ACC112 (cell line): ENCODE results near the gene SLC10A7.

Experiments used
- H2AFZ ChIP-seq: fragments of 200-600 bp; sonication (generic); one replicate; pipeline ENCODE4 v1.6.0; 2017; ENCODE audit warnings: antibody characterized with exemption, low read length; ENCODE audit not compliant: unreplicated experiment
- H3K27ac ChIP-seq: fragments of 200-600 bp; sonication (generic); 2 replicates; pipeline ENCODE4 v1.5.1; 2014; ENCODE audit warnings: low read depth, mild to moderate bottlenecking, antibody characterized with exemption, low read length, moderate library complexity
- H3K27me3 ChIP-seq: fragments of 200-600 bp; sonication (generic); 2 replicates; pipeline ENCODE4 v1.6.1; 2014; ENCODE audit warnings: mild to moderate bottlenecking, antibody characterized with exemption, low read length, moderate library complexity, mixed read lengths; ENCODE audit not compliant: insufficient read depth
- H3K36me3 ChIP-seq: fragments of 200-600 bp; sonication (generic); 2 replicates; pipeline ENCODE4 v1.6.1; 2016; ENCODE audit warnings: mild to moderate bottlenecking, antibody characterized with exemption, low read length, moderate library complexity, mixed read lengths; ENCODE audit not compliant: insufficient read depth
- H3K4me1 ChIP-seq: fragments of 200-600 bp; sonication (generic); one replicate; pipeline ENCODE4 v1.6.1; 2016; ENCODE audit warnings: low read length, mixed read lengths; ENCODE audit not compliant: insufficient read depth, unreplicated experiment, control insufficient read depth
- H3K4me3 ChIP-seq: fragments of 200-600 bp; sonication (generic); 2 replicates; pipeline ENCODE4 v1.5.1; 2014; ENCODE audit warnings: mild to moderate bottlenecking, low read depth, low read length
- H3K79me2 ChIP-seq: fragments of 200-600 bp; sonication (generic); one replicate; pipeline ENCODE4 v1.6.0; 2016; ENCODE audit warnings: low read length; ENCODE audit not compliant: control insufficient read depth, unreplicated experiment, insufficient read depth

Gene SLC10A7

DNA sequence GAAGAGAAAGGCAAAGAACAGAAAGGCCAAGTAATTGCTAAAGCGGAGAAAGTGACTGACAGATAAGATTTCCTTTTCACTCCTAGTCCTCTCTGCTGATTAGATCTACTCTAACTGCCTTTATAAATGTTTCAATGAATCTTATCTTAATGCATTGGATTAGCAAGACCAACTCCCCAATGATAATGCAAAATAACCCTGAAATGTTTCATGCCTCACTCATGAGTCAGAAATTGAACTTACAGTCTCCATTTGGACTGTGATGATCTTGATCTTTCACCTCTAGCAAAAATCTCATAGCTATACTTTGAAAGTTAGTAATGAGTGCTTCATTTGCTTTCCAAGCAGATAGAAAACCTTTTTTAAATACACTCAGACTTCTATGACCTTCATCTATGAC is 26.5 kb downstream of the SLC10A7 start:
- no peaks in the 10 kb centered on the region for H3K36me3 ChIP-seq
- no peak overlapping the region for H2AFZ ChIP-seq
- H3K79me2 ChIP-seq: no peaks in the 10 kb centered on the region
- H3K4me3 ChIP-seq: no peak overlapping the region
- peaks cover 16% of the 10 kb centered on the region for H3K4me1 ChIP-seq
- H3K27me3 ChIP-seq: no peaks in the 10 kb centered on the region
- 0 out of 2 replicates have a peak overlapping the region, but pooled peaks have one; percentile 31 for H3K27ac ChIP-seq

GRCh38 chr4:146494143-146494542 is 27.6 kb downstream of the SLC10A7 start:
- no peak overlapping the region for H3K4me3 ChIP-seq
- no peaks in the 10 kb centered on the region for H3K36me3 ChIP-seq
- no peak overlapping the region for H3K27ac ChIP-seq
- no peaks in the 10 kb centered on the region for H3K27me3 ChIP-seq
- peaks cover 16% of the 10 kb centered on the region for H3K4me1 ChIP-seq
- H2AFZ ChIP-seq: no peak overlapping the region
- H3K79me2 ChIP-seq: no peaks in the 10 kb centered on the region

GRCh38 chr4:146490106-146490505 is 31.6 kb downstream of the SLC10A7 start:
- no peaks in the 10 kb centered on the region for H3K36me3 ChIP-seq
- H3K27ac ChIP-seq: no peak overlapping the region
- peaks cover 4% of the 10 kb centered on the region for H3K4me1 ChIP-seq
- H3K79me2 ChIP-seq: no peaks in the 10 kb centered on the region
- H3K27me3 ChIP-seq: no peaks in the 10 kb centered on the region
- H3K4me3 ChIP-seq: no peak overlapping the region
- no peak overlapping the region for H2AFZ ChIP-seq

GRCh38 chr4:146488495-146489174 is 33.1 kb downstream of the SLC10A7 start:
- no peaks in the 10 kb centered on the region for H3K4me1 ChIP-seq
- H3K79me2 ChIP-seq: no peaks in the 10 kb centered on the region
- H3K27me3 ChIP-seq: no peaks in the 10 kb centered on the region
- H3K36me3 ChIP-seq: peaks cover 1% of the 10 kb centered on the region; the same call in 1 of the 2 replicates
- H3K27ac ChIP-seq: no peak overlapping the region
- no peak overlapping the region for H2AFZ ChIP-seq
- no peak overlapping the region for H3K4me3 ChIP-seq

DNA sequence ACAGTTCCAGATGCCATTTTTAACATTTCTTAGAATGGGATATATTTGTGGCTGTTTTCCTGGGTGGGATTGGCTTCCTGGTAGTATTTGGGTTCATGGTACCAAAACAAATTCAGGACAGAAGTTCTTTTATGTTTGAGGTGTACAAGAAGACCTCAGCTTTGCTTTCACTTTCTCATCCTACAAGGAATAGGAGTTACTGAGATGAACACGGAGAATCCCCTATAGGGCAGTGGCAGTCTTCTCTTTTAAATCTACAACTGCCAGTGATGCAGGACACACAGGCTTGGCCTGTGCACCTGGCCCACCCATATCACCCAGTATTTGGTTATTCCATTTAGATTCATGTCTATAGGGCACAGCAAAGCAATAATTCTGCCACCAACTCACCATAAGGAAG is 35.2 kb downstream of the SLC10A7 start:
- H3K36me3 ChIP-seq: peaks cover 8% of the 10 kb centered on the region; the same call in 1 of the 2 replicates
- H2AFZ ChIP-seq: no peak overlapping the region
- peak overlapping the region; percentile 49 for H3K4me3 ChIP-seq
- no peaks in the 10 kb centered on the region for H3K27me3 ChIP-seq
- H3K79me2 ChIP-seq: no peaks in the 10 kb centered on the region
- no peak overlapping the region for H3K27ac ChIP-seq
- no peaks in the 10 kb centered on the region for H3K4me1 ChIP-seq

DNA sequence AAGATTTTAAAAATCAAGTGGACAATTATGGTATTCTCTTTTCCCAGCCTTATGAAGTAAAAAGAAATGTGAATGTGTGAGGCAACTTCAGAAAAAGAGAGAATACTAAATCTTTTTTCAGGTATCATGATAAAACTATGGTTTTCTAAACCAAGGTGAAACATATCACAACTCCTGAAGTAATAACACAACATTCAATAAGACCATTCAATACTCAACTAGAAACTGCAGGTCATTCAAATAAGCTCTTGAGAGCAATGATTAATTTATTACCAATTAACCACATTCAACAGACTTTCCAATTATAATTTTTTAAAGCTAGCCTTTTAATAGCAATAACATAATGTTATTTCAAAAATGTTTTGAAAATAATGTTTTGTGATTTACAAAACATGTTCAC is 35.8 kb downstream of the SLC10A7 start:
- H2AFZ ChIP-seq: no peak overlapping the region
- H3K27me3 ChIP-seq: no peaks in the 10 kb centered on the region
- no peak overlapping the region for H3K4me3 ChIP-seq
- H3K4me1 ChIP-seq: no peaks in the 10 kb centered on the region
- H3K79me2 ChIP-seq: no peaks in the 10 kb centered on the region
- H3K36me3 ChIP-seq: peaks cover 8% of the 10 kb centered on the region; the same call in 1 of the 2 replicates
- no peak overlapping the region for H3K27ac ChIP-seq

DNA sequence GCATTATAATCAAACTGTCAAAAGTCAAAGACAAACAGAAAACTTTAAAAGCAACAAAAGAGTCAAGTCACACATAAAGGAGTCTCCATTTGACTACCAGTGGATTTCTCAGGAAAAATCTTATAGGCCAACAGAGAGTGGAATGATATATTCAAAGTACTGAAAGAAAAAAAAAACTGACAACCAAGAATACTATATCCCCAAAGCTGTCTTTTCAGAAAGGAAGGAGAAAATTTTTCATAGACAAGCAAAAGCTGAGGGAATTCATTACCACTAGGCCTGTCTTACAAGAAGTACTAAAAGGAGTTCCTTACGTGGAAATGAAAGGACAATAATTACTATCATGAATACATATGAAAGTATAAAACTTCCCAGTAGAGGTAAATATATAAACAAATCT is 39.0 kb downstream of the SLC10A7 start:
- no peak overlapping the region for H3K4me3 ChIP-seq
- no peaks in the 10 kb centered on the region for H3K4me1 ChIP-seq
- H3K27ac ChIP-seq: no peak overlapping the region
- H3K79me2 ChIP-seq: no peaks in the 10 kb centered on the region
- peaks cover 8% of the 10 kb centered on the region; the same call in 1 of the 2 replicates for H3K36me3 ChIP-seq
- no peaks in the 10 kb centered on the region for H3K27me3 ChIP-seq
- H2AFZ ChIP-seq: no peak overlapping the region

- Histone ChIP-seq H3K27ac (no peak overlapping the region), H3K4me1 (no peaks in the 10 kb centered on the region), H3K36me3 (peaks cover 8% of the 10 kb centered on the region; the same call in 1 of the 2 replicates), H3K79me2 (no peaks in the 10 kb centered on the region), H3K4me3 (no peak overlapping the region), H3K27me3 (no peaks in the 10 kb centered on the region), H2AFZ (no peak overlapping the region)
These were observed 40.5 kb downstream of the SLC10A7 start for GRCh38 chr4:146481246-146481645.

DNA sequence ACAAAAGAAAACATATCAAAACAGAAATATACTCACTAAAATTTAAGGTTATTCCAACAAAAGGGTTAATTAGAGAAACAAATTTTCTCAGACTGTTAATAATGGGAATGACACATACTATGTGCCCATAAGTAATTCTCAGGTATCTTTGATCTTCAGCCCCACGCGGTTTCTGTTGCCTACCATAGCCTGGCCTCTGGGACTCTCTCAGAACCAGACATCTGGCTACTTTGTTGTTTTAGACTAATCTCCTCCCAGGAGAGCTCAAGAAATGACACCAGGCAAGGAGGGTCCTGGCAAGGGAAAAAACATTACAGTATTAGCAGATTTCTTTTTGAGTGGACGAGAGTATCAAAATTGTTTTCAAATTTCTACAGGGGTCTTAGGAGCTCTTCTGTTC is 43.7 kb downstream of the SLC10A7 start:
- Histone ChIP-seq H3K36me3 (peaks cover 5% of the 10 kb centered on the region; the same call in 1 of the 2 replicates), H3K79me2 (no peaks in the 10 kb centered on the region), H3K27ac (no peak overlapping the region), H3K27me3 (no peaks in the 10 kb centered on the region), H2AFZ (no peak overlapping the region), H3K4me3 (no peak overlapping the region), H3K4me1 (no peaks in the 10 kb centered on the region)

DNA sequence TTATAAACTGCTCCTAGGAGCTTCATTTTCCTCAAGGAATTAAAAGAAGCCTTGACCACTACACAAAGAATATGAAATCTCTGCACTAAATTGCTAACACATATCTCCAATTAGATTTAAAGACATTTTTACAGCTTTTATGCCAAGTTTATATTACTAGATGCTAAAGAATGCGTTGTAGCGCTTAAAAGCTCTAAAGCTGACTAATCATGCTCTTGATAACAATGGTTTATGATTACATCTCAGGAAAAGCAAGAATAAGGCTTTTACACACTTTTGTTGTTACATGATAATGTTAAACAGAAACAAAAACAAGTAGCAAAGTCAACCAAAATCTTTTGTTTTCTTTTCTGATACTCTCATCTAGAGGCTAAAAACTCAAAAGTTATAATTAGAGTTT is 44.7 kb downstream of the SLC10A7 start:
- Histone ChIP-seq H3K4me3 (no peak overlapping the region), H2AFZ (no peak overlapping the region), H3K4me1 (no peaks in the 10 kb centered on the region), H3K27me3 (no peaks in the 10 kb centered on the region), H3K79me2 (no peaks in the 10 kb centered on the region), H3K36me3 (no peaks in the 10 kb centered on the region), H3K27ac (no peak overlapping the region)

DNA sequence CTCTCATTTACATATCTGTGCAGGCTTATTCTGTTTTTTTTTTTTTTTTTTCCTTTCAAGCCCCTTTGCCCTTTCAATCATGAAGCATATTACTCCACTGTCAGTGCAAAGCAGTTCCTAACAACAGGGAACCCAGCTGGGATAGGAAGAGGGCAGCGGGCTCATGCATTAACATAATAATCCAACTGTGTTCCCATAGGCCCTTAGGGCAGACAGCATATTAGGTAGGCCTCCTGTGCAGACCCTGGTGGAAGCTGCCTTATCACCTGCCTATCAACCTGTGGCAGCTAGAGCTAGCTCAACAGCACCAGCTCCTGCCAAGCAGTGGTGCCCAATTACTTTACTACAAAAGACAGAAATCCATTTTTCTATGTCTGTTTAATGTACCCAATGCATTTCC is 49.3 kb downstream of the SLC10A7 start:
- H3K79me2 ChIP-seq: no peaks in the 10 kb centered on the region
- H3K27me3 ChIP-seq: no peaks in the 10 kb centered on the region
- H3K4me3 ChIP-seq: no peak overlapping the region
- H2AFZ ChIP-seq: no peak overlapping the region
- no peaks in the 10 kb centered on the region for H3K4me1 ChIP-seq
- no peaks in the 10 kb centered on the region for H3K36me3 ChIP-seq
- H3K27ac ChIP-seq: no peak overlapping the region
